Central memory CD8-positive, alpha-beta T cell (primary cell): ENCODE measurements around the gene IGLON5.

Source experiments
- ATAC-seq: fragments of 150-1000 bp; cut with Tn5 transposase; replicated peaks from 2 replicates; pipeline ENCODE4 v1.10.0; 2022; ENCODE audit warnings: mild to moderate bottlenecking, moderate FRiP score, moderate number of reproducible peaks; ENCODE audit not compliant: poor library complexity, severe bottlenecking; ENCODE audit errors: extremely low read depth
- DNase-seq, 2 donors: peaks; one replicate each; pipeline ENCODE4 v3.0.0; 2021; ENCODE audit warnings: low spot score in 2 of 2
- H3K27ac Mint-ChIP-seq: one replicate; pipeline ENCODE4 v1.8.0; 2022; ENCODE audit warnings: low read depth, mild to moderate bottlenecking, moderate library complexity, mixed read lengths
- H3K27me3 Mint-ChIP-seq: one replicate; pipeline ENCODE4 v1.8.0; 2022; ENCODE audit warnings: mixed read lengths
- H3K36me3 Mint-ChIP-seq: one replicate; pipeline ENCODE4 v1.8.0; 2022; ENCODE audit warnings: mild to moderate bottlenecking, moderate library complexity, mixed read lengths; ENCODE audit not compliant: insufficient read depth
- H3K4me1 Mint-ChIP-seq: one replicate; pipeline ENCODE4 v1.8.0; 2022; ENCODE audit warnings: mixed read lengths
- H3K4me3 Mint-ChIP-seq: one replicate; pipeline ENCODE4 v1.8.0; 2022; ENCODE audit warnings: mild to moderate bottlenecking, moderate library complexity, mixed read lengths
- H3K9me3 Mint-ChIP-seq: one replicate; pipeline ENCODE4 v1.8.0; 2022; ENCODE audit warnings: mixed read lengths

IGLON5 gene

GRCh38 chr19:51311351-51312257 is at the start of gene IGLON5:
Gene IGLON5, plus strand, starts transcription at chr19:51311644. Its CDS starts 204 bp downstream, at chr19:51311848.
- H3K27me3 Mint-ChIP-seq: peaks cover 68% of the 10 kb centered on the region
- ATAC-seq (no peak), DNase-seq (no peak)
- peaks cover 5% of the 10 kb centered on the region for H3K4me1 Mint-ChIP-seq
- H3K9me3 Mint-ChIP-seq: peaks cover 16% of the 10 kb centered on the region
- no peak within 1 kb of the TSS for H3K27ac Mint-ChIP-seq
- no peak within 1 kb of the TSS for H3K4me3 Mint-ChIP-seq
- H3K36me3 Mint-ChIP-seq: peaks cover 2% of the 10 kb centered on the region

DNA sequence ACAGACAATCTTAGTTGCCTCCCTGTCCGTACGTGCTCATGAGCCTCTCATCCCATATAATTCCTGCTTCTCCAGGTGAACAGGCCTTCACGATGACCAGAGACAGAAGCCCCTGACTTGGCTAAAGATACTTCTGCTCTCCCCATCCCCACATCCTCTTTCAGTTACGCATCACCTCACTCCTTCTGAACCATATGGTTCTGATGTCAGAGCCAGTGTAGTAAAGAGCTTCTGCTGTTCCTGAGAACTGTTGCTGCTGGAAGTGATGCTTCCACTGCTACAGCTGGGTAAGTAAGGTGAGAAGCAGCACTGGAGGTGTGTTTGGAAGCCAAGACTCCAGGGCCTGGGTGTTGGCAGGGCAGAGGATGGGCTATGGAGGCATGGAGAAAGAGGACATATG is 47.6 kb upstream of the IGLON5 start:
- DNase-seq (no peak), ATAC-seq (no peak)
- Mint-ChIP-seq H3K4me3 (no peak overlapping the region), H3K36me3 (no peaks in the 10 kb centered on the region), H3K4me1 (no peaks in the 10 kb centered on the region), H3K27ac (no peak overlapping the region), H3K9me3 (no peaks in the 10 kb centered on the region), H3K27me3 (peaks cover 44% of the 10 kb centered on the region)

DNA sequence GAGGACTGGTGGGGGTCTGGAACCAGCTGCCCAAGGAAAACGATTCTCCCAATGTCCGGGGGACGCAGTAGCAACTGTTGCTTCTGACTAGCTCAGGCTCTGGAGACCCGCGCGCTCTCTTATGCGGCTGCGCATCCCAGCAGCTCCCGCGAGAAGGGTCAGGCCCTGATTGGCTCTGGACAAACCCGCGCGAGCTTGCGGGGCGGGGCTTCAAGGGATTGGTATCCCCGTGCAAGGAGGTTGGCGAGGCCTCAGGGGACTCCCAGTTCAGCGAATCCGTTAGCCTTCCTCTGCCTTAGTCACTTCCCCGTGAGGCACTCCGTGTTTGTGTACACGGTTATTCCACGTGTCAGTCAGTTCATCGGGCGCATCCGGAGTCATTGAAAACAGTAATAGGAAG is 40.4 kb upstream of the IGLON5 start:
- DNase-seq (no peak), ATAC-seq (no peak)
- H3K36me3 Mint-ChIP-seq: peaks cover 4% of the 10 kb centered on the region
- peak overlapping the region; percentile 90 for H3K27ac Mint-ChIP-seq
- H3K9me3 Mint-ChIP-seq: no peaks in the 10 kb centered on the region
- H3K27me3 Mint-ChIP-seq: peaks cover 10% of the 10 kb centered on the region
- H3K4me1 Mint-ChIP-seq: peaks cover 34% of the 10 kb centered on the region
- H3K4me3 Mint-ChIP-seq: no peak overlapping the region

DNA sequence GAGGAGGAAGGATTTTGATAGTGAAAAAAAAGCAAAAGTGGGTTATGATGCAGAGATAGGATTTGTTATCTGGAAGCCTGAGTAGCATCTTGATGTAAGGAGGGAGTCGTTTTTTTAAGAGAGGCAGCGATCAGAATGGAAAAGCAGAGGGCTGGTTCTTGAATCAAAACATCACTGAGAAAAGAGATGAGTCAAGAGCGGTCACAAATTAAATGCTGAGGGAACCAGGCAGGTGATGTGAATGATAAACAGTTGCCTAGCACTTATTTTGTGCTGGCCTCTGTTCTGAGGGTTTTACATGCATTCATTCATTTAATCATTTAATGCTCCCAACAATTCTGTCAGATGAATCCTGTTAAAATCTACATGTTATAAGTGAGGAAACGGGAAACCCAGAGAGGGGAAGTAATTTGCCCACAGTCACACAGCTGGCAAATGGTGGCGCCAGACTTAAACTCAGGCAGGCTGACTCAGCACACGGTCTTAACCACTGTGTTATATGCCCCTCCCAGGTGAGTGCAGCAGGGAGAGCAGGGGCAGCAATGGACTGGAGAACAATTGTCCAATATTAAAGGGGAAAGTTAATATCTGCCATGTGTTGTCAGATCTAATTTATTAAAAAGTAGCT is 39.1 kb upstream of the IGLON5 start:
- peak overlapping the region; percentile 59 for H3K4me3 Mint-ChIP-seq

DNA sequence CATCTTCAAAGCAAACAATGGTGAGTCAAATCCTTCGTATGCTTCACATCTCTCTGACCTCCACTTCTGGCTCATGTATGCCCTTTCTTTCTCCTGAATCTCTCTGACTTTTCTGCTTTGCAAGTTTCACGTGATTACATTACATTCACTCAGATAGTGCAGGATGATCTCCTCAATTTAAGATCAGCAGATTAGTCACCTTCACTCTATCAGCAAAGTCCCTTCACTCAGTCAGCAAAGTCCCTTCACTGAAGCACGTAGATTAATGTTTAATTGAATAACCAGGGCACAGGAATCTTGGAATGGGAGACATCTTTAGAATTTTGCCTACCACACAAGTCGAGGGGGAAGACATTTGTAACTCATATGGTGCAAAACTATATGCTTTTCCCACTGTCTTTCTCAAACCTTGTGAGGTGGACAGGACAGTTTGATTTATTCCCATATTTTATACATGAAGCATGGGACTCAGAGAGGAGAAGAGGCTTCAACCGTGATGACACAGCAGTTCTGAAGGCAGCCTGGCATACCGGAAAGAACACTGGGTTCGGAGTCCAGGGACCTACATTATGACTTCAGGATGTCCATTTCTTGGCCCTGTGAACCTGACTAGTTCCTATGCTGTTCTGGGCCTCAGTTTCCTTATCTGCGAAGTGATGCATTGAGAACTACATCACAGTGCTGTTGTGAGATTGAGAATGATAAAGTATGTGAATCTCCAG is 37.2 kb upstream of the IGLON5 start:
- peaks cover 31% of the 10 kb centered on the region for H3K27me3 Mint-ChIP-seq
- H3K27ac Mint-ChIP-seq: peak overlapping the region; percentile 70

More for the DNA sequence above, 39.1 kb upstream of the IGLON5 start:
- Mint-ChIP-seq H3K9me3 (no peaks in the 10 kb centered on the region), H3K36me3 (peaks cover 5% of the 10 kb centered on the region), H3K27ac (peak overlapping the region; percentile 85), H3K27me3 (peaks cover 13% of the 10 kb centered on the region), H3K4me1 (peaks cover 34% of the 10 kb centered on the region)
- peak; percentile 96 for ATAC-seq
- peak in 1 of 2 donors; percentile 47 for DNase-seq

GRCh38 chr19:51277112-51277511 is 34.3 kb upstream of the IGLON5 start:
- Mint-ChIP-seq H3K9me3 (no peaks in the 10 kb centered on the region), H3K36me3 (peaks cover 3% of the 10 kb centered on the region), H3K4me1 (peaks cover 22% of the 10 kb centered on the region), H3K27ac (no peak overlapping the region), H3K27me3 (peaks cover 44% of the 10 kb centered on the region), H3K4me3 (no peak overlapping the region)
- DNase-seq: no peak
- no peak for ATAC-seq

More for the DNA sequence above, 37.2 kb upstream of the IGLON5 start:
- DNase-seq (no peak), ATAC-seq (no peak)
- Mint-ChIP-seq H3K36me3 (peaks cover 6% of the 10 kb centered on the region), H3K4me1 (peaks cover 34% of the 10 kb centered on the region), H3K9me3 (no peaks in the 10 kb centered on the region), H3K4me3 (peak overlapping the region; percentile 2)

DNA sequence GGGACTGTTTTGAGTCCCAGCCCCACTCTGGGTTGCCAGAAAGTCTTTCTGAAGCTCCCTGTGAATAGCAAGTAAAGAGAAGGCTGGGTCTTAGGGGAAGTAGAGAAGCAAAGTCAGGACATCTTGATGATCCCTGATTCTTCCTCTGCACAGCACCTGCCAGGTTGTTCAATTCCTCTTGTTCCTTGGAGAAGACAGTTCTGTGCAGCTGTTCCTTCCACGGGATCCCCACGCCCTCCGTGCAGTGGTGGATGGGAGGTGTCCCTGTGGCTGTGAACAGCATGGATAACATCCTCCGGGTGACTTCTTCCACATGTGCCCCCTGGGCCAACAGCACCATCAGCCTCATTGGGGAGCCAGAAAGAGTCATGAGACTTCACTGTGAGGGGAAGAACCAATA is 29.1 kb upstream of the IGLON5 start:
- peaks cover 2% of the 10 kb centered on the region for H3K36me3 Mint-ChIP-seq
- H3K27me3 Mint-ChIP-seq: peaks cover 51% of the 10 kb centered on the region
- ATAC-seq (no peak), DNase-seq (no peak)
- no peak overlapping the region for H3K27ac Mint-ChIP-seq
- no peaks in the 10 kb centered on the region for H3K9me3 Mint-ChIP-seq
- H3K4me1 Mint-ChIP-seq: no peaks in the 10 kb centered on the region
- no peak overlapping the region for H3K4me3 Mint-ChIP-seq

- DNase-seq (no peak), ATAC-seq (no peak)
- Mint-ChIP-seq H3K4me3 (no peak overlapping the region), H3K36me3 (no peaks in the 10 kb centered on the region), H3K27me3 (peaks cover 24% of the 10 kb centered on the region), H3K27ac (no peak overlapping the region), H3K9me3 (no peaks in the 10 kb centered on the region), H3K4me1 (no peaks in the 10 kb centered on the region)
Observed at GRCh38 chr19:51285682-51286081, 25.8 kb upstream of the IGLON5 start.

DNA sequence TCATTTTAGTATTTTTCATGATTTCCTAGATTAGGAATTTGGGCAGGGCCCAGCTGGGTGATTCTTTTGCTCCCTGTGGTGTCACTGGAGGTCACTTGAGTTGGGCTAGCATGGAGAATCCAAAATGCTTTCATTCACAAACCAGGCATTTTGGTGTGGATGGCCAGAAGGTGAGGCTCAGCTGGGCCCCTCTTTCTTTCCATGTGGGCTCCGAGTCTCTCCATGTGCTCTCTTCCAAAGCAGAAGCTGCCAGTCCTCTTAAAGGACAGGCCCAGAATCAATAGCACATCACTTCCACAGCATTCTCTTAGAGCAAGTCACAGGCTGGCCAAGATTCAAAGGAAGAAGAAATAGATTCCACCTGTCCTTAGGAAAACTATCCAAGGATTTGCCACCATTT is 21.8 kb upstream of the IGLON5 start:
- DNase-seq: no peak
- ATAC-seq: no peak
- H3K27ac Mint-ChIP-seq: no peak overlapping the region
- no peaks in the 10 kb centered on the region for H3K36me3 Mint-ChIP-seq
- H3K4me1 Mint-ChIP-seq: peaks cover 5% of the 10 kb centered on the region
- no peak overlapping the region for H3K4me3 Mint-ChIP-seq
- no peaks in the 10 kb centered on the region for H3K9me3 Mint-ChIP-seq
- H3K27me3 Mint-ChIP-seq: peaks cover 21% of the 10 kb centered on the region

GRCh38 chr19:51292971-51293370 is 18.5 kb upstream of the IGLON5 start:
- H3K4me3 Mint-ChIP-seq: no peak overlapping the region
- DNase-seq (no peak), ATAC-seq (no peak)
- peaks cover 51% of the 10 kb centered on the region for H3K27me3 Mint-ChIP-seq
- H3K9me3 Mint-ChIP-seq: no peaks in the 10 kb centered on the region
- peaks cover 5% of the 10 kb centered on the region for H3K4me1 Mint-ChIP-seq
- no peaks in the 10 kb centered on the region for H3K36me3 Mint-ChIP-seq
- H3K27ac Mint-ChIP-seq: no peak overlapping the region

GRCh38 chr19:51293571-51294210 is 17.8 kb upstream of the IGLON5 start:
- Mint-ChIP-seq H3K27me3 (peaks cover 53% of the 10 kb centered on the region), H3K36me3 (no peaks in the 10 kb centered on the region), H3K4me1 (peaks cover 5% of the 10 kb centered on the region), H3K27ac (no peak overlapping the region), H3K4me3 (no peak overlapping the region), H3K9me3 (no peaks in the 10 kb centered on the region)
- no peak for ATAC-seq
- DNase-seq: no peak
